Stimulated activated CD4-positive, alpha-beta T cell treated with anti-CD3 and anti-CD28 coated beads, Interleukin-1b, Interleukin-23, amount 100 ng/mL, for 24 hours (primary cell): ENCODE data around the gene CTDSP2.
A peak's percentile ranks its signal among the peaks of the same experiment; 100 is the strongest.
"Not testable (repeated sequence)": the region's sequence is repeated elsewhere in the genome, so short reads cannot be mapped to it uniquely, and the experiment has no call there.

Experiments
- DNase-seq, 4 experiments: peaks; one replicate each; pipeline ENCODE4 v3.0.0-alpha.2; 2020; ENCODE audit warnings: low read depth in 4 of 4, low spot score in 1 of 4

Gene CTDSP2

GRCh38 chr12:57783861-57784260, 62.7 kb downstream of the CTDSP2 start:
- DNase-seq = no peak

GRCh38 chr12:57783466-57783801, 63.1 kb downstream of the CTDSP2 start:
- DNase-seq = no peak

GRCh38 chr12:57782608-57783465, 63.7 kb downstream of the CTDSP2 start, which contains the start of gene TSFM:
TSS of gene TSFM (plus strand) at chr12:57782787. CDS start at chr12:57782802, 15 bp downstream.
- DNase-seq = peak; percentile 95 to 100 (median 96)

GRCh38 chr12:57782243-57782607, 64.3 kb downstream of the CTDSP2 start:
- DNase-seq = no peak

- DNase-seq = no peak
Measured at GRCh38 chr12:57781801-57782200, 64.7 kb downstream of the CTDSP2 start.

GRCh38 chr12:57781244-57781643, 65.3 kb downstream of the CTDSP2 start:
- no peak for DNase-seq

GRCh38 chr12:57780284-57780897, 66.1 kb downstream of the CTDSP2 start:
- no peak for DNase-seq

GRCh38 chr12:57779736-57780135, 66.8 kb downstream of the CTDSP2 start:
- no peak for DNase-seq

- DNase-seq = no peak
Measured at GRCh38 chr12:57777911-57778310, 68.6 kb downstream of the CTDSP2 start.

GRCh38 chr12:57777367-57777766, 69.2 kb downstream of the CTDSP2 start:
- DNase-seq = no peak

- no peak for DNase-seq
Measured at GRCh38 chr12:57776247-57776587, 70.3 kb downstream of the CTDSP2 start.

- DNase-seq = no peak
Measured at GRCh38 chr12:57775563-57776246, 70.8 kb downstream of the CTDSP2 start.

- DNase-seq = no peak
Measured at GRCh38 chr12:57775044-57775443, 71.5 kb downstream of the CTDSP2 start.

GRCh38 chr12:57774634-57775033, 71.9 kb downstream of the CTDSP2 start:
- DNase-seq = not testable (repeated sequence)

- DNase-seq = no peak
Measured at GRCh38 chr12:57772429-57773322, 73.9 kb downstream of the CTDSP2 start, which contains the start of gene EEF1AKMT3. TSS of gene EEF1AKMT3 (plus strand) at chr12:57772614. CDS start at chr12:57772725, 111 bp downstream.

GRCh38 chr12:57771873-57772428, 74.6 kb downstream of the CTDSP2 start, which contains the start of gene METTL1:
TSS of gene METTL1 (minus strand) at chr12:57772105. CDS start at chr12:57772083, 22 bp downstream.
- peak; percentile 68 to 92 (median 90) for DNase-seq

- peak; percentile 82 to 93 (median 87) for DNase-seq
Measured at GRCh38 chr12:57771236-57771872, 75.2 kb downstream of the CTDSP2 start.

- no peak for DNase-seq
Measured at GRCh38 chr12:57770734-57771133, 75.8 kb downstream of the CTDSP2 start.
